Measurements from ENCODE around the gene GPR161.
"Not testable (repeated sequence)": the region's sequence is repeated elsewhere in the genome, so short reads cannot be mapped to it uniquely, and the experiment has no call there.

GPR161 gene, protein sequence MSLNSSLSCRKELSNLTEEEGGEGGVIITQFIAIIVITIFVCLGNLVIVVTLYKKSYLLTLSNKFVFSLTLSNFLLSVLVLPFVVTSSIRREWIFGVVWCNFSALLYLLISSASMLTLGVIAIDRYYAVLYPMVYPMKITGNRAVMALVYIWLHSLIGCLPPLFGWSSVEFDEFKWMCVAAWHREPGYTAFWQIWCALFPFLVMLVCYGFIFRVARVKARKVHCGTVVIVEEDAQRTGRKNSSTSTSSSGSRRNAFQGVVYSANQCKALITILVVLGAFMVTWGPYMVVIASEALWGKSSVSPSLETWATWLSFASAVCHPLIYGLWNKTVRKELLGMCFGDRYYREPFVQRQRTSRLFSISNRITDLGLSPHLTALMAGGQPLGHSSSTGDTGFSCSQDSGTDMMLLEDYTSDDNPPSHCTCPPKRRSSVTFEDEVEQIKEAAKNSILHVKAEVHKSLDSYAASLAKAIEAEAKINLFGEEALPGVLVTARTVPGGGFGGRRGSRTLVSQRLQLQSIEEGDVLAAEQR

DNA sequence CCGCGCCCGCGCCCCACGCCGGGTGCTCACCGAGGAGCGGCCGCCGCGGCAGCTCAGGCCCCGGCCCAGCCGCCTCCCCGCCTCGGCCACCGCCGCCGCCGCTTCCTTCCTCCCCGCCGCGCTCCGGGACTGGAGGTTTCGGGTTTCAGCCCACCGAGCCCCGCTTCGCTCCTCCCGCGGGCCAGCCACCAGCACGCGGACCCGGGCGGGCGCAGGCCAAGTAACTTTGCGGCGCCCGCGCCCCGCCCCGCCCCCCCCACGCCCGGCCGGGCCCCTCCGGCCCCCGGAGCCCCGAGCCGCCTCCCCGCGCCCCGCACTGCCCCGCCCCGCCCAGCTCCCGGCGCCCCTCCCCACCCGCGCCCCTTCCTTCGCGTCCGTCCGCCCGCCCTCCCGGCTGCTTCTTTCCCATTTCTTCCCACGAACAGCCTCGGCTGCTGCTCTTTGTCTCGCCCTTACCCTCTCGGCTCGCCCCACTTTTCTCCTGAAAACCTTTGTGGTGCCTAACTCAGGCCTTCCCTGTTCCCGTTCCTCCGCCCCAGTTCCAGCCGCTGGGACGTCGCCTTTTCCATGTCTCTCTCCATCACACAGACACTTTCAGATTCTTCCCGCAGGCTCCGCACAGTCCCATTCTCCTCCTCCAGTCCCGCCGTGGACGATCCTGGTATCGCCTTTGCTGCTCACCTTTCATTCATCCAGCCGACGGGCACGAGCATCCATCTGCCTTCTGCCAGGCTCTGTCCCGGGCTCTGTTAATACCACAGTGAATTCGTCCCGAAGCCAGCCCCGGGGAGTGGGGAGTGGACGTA, at the start of gene GPR161:
GPR161 (minus strand) TSS at position 222 of the 806 bp plus-strand sequence. CDS start 32,080 bp downstream, outside the sequence.
- Mint-ChIP-seq H3K27ac (peak within 1 kb of the TSS; percentile 86), H3K36me3 (ENCODE audit: low read depth) (no peaks in the 10 kb centered on the region)
- DNase-seq = peak; percentile 25

GRCh38 chr1:168181063-168181720, 44.5 kb upstream of the GPR161 start:
- not testable (repeated sequence) for H3K9me3 Mint-ChIP-seq, H3K27ac Mint-ChIP-seq, ATAC-seq, H3K4me1 Mint-ChIP-seq, DNase-seq, H3K27me3 Mint-ChIP-seq, H3K4me3 Mint-ChIP-seq
- peaks cover 11% of the 10 kb centered on the region for H3K36me3 Mint-ChIP-seq (ENCODE audit: low read depth)

More for the DNA sequence above, at the start of gene GPR161:
- Mint-ChIP-seq H3K27me3 (peaks cover 45% of the 10 kb centered on the region), H3K4me1 (peaks cover 36% of the 10 kb centered on the region), H3K4me3 (peak within 1 kb of the TSS; percentile 87), H3K9me3 (no peaks in the 10 kb centered on the region)
- no peak for ATAC-seq

GRCh38 chr1:168180148-168180524, 43.4 kb upstream of the GPR161 start:
- Mint-ChIP-seq H3K27me3 (no peaks in the 10 kb centered on the region), H3K4me1 (peaks cover 10% of the 10 kb centered on the region), H3K4me3 (no peak overlapping the region), H3K36me3 (ENCODE audit: low read depth) (peaks cover 6% of the 10 kb centered on the region), H3K27ac (no peak overlapping the region), H3K9me3 (no peaks in the 10 kb centered on the region)
- peak; percentile 14 for DNase-seq
- no peak for ATAC-seq

DNA sequence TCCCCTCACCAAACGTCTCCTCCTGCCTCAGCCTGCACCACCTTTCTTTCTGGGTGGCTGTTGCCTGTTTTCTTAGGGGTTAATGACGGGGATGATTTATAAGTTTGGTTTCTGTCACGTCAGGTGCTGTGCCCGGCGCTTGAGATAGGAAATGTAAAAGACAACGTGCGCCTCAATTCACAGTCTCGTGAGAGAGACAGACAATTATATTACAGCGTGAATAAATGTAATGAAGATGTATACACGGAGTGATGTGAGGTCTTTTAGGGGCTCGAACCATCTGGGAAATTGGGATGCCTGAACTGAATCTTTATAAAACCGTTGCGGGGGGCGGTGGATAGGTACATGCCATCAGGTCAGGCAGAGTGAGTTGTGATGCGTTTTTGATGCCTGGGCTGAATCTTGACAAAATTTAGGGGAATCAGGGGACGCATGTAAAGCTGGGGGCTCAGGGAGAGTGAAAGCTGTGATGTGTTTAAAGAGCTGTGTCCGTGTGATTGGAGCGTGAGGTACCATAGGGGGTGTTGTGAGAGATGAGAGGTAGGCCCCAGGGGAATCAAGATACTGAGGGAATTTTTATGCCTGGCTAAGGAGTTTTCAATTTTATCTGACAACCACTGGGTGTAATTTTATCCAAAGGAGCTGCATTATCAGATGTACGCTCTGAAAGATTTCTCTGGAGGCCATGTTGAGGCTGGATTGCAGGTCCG, 42.9 kb upstream of the GPR161 start:
- no peaks in the 10 kb centered on the region for H3K9me3 Mint-ChIP-seq
- peaks cover 10% of the 10 kb centered on the region for H3K4me1 Mint-ChIP-seq
- peaks cover 2% of the 10 kb centered on the region for H3K36me3 Mint-ChIP-seq (ENCODE audit: low read depth)
- no peaks in the 10 kb centered on the region for H3K27me3 Mint-ChIP-seq
- no peak overlapping the region for H3K27ac Mint-ChIP-seq
- no peak overlapping the region for H3K4me3 Mint-ChIP-seq
- peak; percentile 12 for DNase-seq
- peak; percentile 9 for ATAC-seq

DNA sequence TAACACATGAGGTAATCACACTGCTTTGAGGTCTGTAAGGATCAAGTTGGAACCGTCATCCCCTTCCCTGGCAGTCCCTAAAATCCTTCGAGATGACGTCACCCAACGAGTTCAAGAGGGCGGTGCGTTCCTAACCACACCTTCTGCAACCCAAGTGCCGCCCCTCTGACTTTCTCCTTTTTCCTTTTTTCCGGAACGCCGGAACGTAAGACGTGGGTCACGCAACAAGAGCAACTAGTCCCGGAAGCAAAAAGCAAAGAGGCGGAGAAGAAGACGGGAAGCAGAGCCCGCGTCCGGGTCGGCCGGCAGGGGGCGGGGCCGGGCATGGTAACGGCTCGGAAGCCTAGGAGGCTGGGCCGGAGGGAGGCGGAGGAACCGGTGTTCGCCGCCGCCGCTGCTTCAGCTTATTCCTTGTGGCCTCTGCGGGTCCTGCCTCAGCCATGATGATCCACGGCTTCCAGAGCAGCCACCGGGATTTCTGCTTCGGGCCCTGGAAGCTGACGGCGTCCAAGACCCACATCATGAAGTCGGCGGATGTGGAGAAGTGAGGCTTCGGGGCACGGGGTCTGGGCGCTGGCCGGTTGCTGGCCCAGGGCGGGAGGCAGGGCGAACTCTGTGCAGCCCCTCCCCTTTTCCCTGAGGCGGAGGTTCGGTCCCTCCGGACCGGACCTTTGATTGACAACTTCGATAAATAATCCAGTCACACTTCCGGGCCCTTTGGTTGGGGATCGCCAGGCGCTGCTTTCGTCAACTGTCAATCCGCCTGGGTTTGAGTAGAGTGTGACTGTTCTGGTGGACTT, 42.1 kb upstream of the GPR161 start, which contains the start of gene TIPRL:
TIPRL (plus strand) TSS at position 325 of the 800 bp plus-strand sequence; CDS start at position 441, 116 bp downstream.
- Mint-ChIP-seq H3K4me1 (peaks cover 9% of the 10 kb centered on the region), H3K36me3 (ENCODE audit: low read depth) (peaks cover 1% of the 10 kb centered on the region), H3K4me3 (no peak within 1 kb of the TSS), H3K27me3 (peaks cover 2% of the 10 kb centered on the region), H3K27ac (no peak within 1 kb of the TSS), H3K9me3 (no peaks in the 10 kb centered on the region)
- DNase-seq = peak; percentile 95
- peak; percentile 89 for ATAC-seq

DNA sequence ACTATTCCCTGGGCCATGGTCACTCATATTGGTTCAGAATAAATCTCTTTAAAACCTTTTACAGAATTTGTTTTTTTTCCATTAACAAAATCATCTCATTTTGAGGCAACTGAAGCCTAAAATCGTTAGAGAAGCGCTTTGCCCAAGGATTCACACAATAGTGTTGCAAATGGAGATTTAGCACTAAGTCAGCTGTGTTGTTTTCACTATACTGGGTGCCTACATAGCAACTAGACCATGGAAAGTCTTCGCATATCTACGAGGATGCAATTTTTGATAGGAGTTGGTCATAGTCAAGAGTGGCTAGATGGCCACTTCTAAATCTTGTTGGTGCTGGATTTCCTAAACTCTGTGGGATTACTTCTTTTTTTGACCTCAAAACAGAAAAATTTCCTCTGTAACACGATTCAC, 41.5 kb upstream of the GPR161 start:
- DNase-seq (no peak), ATAC-seq (no peak)
- Mint-ChIP-seq H3K36me3 (ENCODE audit: low read depth) (no peaks in the 10 kb centered on the region), H3K9me3 (no peaks in the 10 kb centered on the region), H3K4me1 (peaks cover 6% of the 10 kb centered on the region), H3K27me3 (peaks cover 5% of the 10 kb centered on the region), H3K27ac (no peak overlapping the region), H3K4me3 (no peak overlapping the region)

DNA sequence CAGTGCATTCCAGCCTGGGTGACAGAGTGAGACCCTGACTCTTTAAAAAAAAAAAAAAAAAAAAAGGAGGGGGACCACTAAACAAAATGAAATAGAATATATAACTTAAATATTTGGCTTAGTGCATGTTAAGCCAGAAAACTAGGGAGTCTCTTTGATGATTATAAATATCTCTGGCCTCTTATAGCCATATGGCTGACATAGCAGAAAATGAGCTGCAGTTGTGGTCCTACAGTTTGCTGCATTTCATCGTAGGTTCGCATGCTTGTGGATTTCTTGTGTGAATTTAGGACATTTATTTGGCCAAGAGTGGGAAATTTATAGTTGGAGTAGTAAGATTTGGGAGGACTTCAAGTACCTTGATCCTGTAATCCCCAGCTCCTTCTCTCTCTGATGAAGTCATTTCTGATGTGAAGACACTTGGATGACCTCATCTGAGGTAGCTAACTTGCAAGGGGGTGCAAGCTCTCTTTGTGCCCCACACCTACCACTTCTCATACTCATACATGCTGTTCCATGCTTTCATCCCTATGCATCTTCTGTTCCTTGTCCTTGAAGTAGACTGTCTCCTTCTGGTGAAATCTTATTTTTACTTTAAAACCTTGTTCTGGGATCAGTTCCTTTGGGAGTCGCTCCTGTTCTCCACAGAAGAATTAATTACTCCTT, 35.7 kb upstream of the GPR161 start:
- Mint-ChIP-seq H3K4me1 (no peaks in the 10 kb centered on the region), H3K36me3 (ENCODE audit: low read depth) (no peaks in the 10 kb centered on the region), H3K9me3 (no peaks in the 10 kb centered on the region), H3K27me3 (peaks cover 8% of the 10 kb centered on the region), H3K4me3 (no peak overlapping the region), H3K27ac (no peak overlapping the region)
- ATAC-seq = no peak
- no peak for DNase-seq

DNA sequence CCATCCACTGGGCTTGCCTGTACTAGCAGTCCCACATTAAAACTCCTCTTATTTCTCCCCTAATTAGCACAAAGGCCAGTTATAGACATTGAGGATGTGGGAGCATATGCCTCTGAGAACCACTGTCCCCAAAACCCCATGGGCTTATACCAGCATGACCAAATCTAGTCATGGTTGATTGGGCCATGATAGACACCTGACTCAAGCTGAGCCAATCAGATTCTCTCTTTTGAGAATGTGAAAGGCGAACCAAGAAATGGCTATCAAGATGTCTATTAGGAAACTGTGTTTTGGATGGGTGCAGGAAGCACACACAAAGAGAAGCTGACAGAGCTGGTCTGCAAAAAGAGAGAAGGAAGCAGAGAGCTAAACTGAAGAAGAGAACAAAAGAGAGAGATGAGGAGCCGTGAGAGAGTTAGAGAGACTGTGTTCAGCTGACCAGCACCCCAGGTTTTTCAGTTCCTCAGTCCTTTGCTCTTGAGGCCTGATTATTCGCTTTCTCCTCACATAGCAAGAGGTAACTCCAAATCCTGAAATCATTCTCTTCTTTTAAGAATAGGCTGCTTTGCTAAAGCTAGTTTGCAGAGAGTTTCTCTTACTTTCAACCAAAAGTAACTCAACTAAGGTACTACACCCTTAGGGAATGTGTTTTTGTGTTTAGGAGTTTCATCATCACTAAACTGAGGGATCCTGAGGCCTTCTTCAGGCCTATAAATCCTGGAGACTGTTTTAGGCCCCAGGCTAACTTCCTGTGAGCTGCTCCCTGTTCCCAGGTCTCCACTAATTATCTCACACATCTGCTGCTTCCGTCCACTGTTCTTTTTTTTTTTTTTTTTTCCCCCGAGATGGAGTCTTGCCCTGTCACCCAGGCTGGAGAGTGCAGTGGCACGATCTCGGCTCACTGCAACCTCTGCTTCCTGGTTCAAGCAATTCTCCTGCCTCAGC, 34.1 kb upstream of the GPR161 start:
- Mint-ChIP-seq H3K4me1 (no peaks in the 10 kb centered on the region), H3K27ac (no peak overlapping the region), H3K27me3 (peaks cover 8% of the 10 kb centered on the region), H3K36me3 (ENCODE audit: low read depth) (no peaks in the 10 kb centered on the region), H3K4me3 (no peak overlapping the region), H3K9me3 (no peaks in the 10 kb centered on the region)
- no peak for ATAC-seq
- DNase-seq = no peak

- peaks cover 5% of the 10 kb centered on the region for H3K27me3 Mint-ChIP-seq
- no peaks in the 10 kb centered on the region for H3K4me1 Mint-ChIP-seq
- ATAC-seq (no peak), DNase-seq (no peak)
- H3K4me3 Mint-ChIP-seq = no peak overlapping the region
- no peak overlapping the region for H3K27ac Mint-ChIP-seq
- no peaks in the 10 kb centered on the region for H3K9me3 Mint-ChIP-seq
- no peaks in the 10 kb centered on the region for H3K36me3 Mint-ChIP-seq (ENCODE audit: low read depth)
Measured at GRCh38 chr1:168167806-168168205, 31.1 kb upstream of the GPR161 start.

- H3K27ac Mint-ChIP-seq = no peak overlapping the region
- peaks cover 13% of the 10 kb centered on the region for H3K9me3 Mint-ChIP-seq
- no peaks in the 10 kb centered on the region for H3K4me1 Mint-ChIP-seq
- DNase-seq (no peak), ATAC-seq (no peak)
- no peak overlapping the region for H3K4me3 Mint-ChIP-seq
- peaks cover 12% of the 10 kb centered on the region for H3K27me3 Mint-ChIP-seq
- peaks cover 2% of the 10 kb centered on the region for H3K36me3 Mint-ChIP-seq (ENCODE audit: low read depth)
Measured at GRCh38 chr1:168164771-168165170, 28.0 kb upstream of the GPR161 start.

DNA sequence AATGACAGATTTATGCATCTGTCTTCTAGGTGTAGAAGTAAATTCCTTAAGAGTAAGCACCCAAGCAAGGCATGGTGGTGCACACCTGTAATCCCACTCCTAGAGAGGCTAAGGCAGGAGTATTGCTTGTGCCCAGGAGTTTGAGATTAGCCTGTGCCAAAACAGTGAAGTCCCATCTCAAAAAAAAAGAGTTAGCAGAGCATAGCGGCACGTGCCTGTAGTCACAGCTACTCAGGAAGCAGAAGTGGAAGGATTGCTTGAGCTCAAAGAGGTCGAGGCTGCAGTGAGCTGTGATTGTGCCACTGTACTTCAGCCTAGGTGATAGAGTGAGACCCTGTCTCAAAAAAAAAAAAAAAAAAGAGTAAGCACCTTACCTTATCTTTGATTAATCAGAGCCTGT, 26.9 kb upstream of the GPR161 start:
- no peak for ATAC-seq
- H3K27ac Mint-ChIP-seq = no peak overlapping the region
- no peak for DNase-seq
- no peaks in the 10 kb centered on the region for H3K4me1 Mint-ChIP-seq
- H3K36me3 Mint-ChIP-seq (ENCODE audit: low read depth) = peaks cover 2% of the 10 kb centered on the region
- peaks cover 15% of the 10 kb centered on the region for H3K9me3 Mint-ChIP-seq
- no peak overlapping the region for H3K4me3 Mint-ChIP-seq
- H3K27me3 Mint-ChIP-seq = peaks cover 12% of the 10 kb centered on the region

GRCh38 chr1:168161459-168161858, 24.7 kb upstream of the GPR161 start:
- Mint-ChIP-seq H3K9me3 (peaks cover 24% of the 10 kb centered on the region), H3K27ac (no peak overlapping the region), H3K36me3 (ENCODE audit: low read depth) (peaks cover 5% of the 10 kb centered on the region), H3K27me3 (peaks cover 17% of the 10 kb centered on the region), H3K4me3 (no peak overlapping the region), H3K4me1 (no peaks in the 10 kb centered on the region)
- ATAC-seq = no peak
- DNase-seq = no peak

All from activated naive CD8-positive, alpha-beta T cell treated with anti-CD3 and anti-CD28 coated beads, Interleukin-2, amount 50 U/mL, for 24 hours (primary cell).